Neural progenitor cell (in vitro differentiated cells): ENCODE measurements around the gene RFX1.

ENCODE experiments used
- EZH2phosphoT487 ChIP-seq: fragments of 200-600 bp; sonication (generic); IDR thresholded peaks from 2 replicates; pipeline ENCODE4 v1.6.1; 2017; ENCODE audit warnings: antibody characterized with exemption
- TF ChIP-seq, protein P1 (sequence below): fragments of 200-600 bp; sonication (generic); IDR thresholded peaks from 2 replicates; pipeline ENCODE4 v1.5.1; 2017; ENCODE audit warnings: antibody characterized with exemption, mild to moderate bottlenecking

DNA sequence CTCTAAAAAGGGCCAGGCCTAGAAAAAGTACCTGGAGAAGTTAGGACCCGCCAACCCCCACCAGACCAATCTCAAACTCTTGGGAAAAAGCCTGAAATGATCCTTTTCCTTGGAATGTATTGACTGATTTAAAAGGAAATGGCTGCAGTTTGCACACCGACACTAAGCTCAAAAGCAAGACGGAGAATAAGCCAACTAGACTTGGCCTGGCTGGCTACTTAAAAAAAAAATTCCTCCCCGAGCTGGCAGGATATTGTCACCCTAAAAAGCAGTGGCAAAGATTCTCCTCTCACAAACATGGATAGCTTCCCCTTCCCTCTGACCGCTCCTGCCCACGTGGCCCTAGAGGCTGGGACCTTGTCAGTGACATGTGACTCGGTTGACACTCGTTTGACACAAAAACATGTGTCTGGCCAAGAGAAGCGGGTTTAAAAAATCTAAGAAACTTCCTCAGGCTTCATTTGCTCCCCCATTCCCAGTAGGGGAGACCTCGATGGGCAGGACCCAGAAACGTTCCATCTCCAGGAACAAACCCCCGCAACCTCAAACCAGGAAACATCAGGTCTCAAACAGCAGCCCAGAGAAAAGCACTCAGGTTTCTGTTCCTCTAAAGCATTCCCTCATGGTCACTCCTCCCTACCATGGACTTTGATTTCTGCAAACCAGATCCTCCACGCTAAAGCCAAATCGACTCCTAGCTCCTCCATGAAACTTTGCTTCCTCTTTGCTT lies 1.3 kb downstream of the RFX1 start:
- TF ChIP-seq, protein P1, sequence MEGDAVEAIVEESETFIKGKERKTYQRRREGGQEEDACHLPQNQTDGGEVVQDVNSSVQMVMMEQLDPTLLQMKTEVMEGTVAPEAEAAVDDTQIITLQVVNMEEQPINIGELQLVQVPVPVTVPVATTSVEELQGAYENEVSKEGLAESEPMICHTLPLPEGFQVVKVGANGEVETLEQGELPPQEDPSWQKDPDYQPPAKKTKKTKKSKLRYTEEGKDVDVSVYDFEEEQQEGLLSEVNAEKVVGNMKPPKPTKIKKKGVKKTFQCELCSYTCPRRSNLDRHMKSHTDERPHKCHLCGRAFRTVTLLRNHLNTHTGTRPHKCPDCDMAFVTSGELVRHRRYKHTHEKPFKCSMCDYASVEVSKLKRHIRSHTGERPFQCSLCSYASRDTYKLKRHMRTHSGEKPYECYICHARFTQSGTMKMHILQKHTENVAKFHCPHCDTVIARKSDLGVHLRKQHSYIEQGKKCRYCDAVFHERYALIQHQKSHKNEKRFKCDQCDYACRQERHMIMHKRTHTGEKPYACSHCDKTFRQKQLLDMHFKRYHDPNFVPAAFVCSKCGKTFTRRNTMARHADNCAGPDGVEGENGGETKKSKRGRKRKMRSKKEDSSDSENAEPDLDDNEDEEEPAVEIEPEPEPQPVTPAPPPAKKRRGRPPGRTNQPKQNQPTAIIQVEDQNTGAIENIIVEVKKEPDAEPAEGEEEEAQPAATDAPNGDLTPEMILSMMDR, result no peak
- no peak for TF ChIP-seq EZH2phosphoT487
